ENCODE measurements around the gene ATP10B. TPM values are rescaled to one million over a fixed set of nuclear protein-coding genes. Genes with fewer than 3 reads are reported as not detected.

ATP10B gene
- total RNA-seq, 2 donors from 2014 or later = 1.3 to 2.1 TPM

GRCh38 chr5:160749682-160750081, 102.3 kb downstream of the ATP10B start:
- DNase-seq = no peak
- no peaks in the 10 kb centered on the region for H3K9me3 ChIP-seq
- H3K4me1 ChIP-seq = no peaks in the 10 kb centered on the region
- H3K4me3 ChIP-seq = no peak overlapping the region
- WGBS, 2 donors = 80 to 82% methylated on average over 5 of the region's 5 CpGs
- intact Hi-C loops (cut with DNase I) = no loop called here
- ATAC-seq = no peak
- TF ChIP-seq, protein P1, sequence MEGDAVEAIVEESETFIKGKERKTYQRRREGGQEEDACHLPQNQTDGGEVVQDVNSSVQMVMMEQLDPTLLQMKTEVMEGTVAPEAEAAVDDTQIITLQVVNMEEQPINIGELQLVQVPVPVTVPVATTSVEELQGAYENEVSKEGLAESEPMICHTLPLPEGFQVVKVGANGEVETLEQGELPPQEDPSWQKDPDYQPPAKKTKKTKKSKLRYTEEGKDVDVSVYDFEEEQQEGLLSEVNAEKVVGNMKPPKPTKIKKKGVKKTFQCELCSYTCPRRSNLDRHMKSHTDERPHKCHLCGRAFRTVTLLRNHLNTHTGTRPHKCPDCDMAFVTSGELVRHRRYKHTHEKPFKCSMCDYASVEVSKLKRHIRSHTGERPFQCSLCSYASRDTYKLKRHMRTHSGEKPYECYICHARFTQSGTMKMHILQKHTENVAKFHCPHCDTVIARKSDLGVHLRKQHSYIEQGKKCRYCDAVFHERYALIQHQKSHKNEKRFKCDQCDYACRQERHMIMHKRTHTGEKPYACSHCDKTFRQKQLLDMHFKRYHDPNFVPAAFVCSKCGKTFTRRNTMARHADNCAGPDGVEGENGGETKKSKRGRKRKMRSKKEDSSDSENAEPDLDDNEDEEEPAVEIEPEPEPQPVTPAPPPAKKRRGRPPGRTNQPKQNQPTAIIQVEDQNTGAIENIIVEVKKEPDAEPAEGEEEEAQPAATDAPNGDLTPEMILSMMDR (IDR thresholded peaks at IDR 0.05) = no peak
- TF ChIP-seq POLR2A (IDR thresholded peaks at IDR 0.05) = no peak
- H3K36me3 ChIP-seq (replicated peaks in 1 of 2; ENCODE audit: insufficient read depth in 1 of 2, low read depth in 2 of 2) = no peaks in the 10 kb centered on the region
- no peaks in the 10 kb centered on the region for H3K27me3 ChIP-seq
- no peak overlapping the region for H3K27ac ChIP-seq

DNA sequence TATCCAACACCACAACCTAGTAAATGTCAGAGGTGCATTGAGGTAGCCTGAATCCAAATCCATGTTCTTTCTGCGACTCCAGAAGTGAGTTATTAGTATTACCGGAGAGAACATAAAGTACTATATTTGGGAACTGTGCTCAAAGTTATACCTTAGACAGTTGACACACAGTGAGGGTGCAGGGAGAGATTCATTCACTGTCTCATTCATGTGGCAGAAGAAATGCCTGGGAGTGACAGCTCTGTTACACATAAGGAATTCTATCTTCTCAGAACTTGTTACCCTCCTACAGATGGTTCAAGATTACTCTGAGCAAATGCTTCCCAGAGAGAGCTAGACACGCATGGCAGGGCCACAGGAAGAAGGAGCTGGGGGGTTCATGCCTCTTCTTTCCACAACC, 103.0 kb downstream of the ATP10B start:
- H3K27ac ChIP-seq = no peak overlapping the region
- H3K4me1 ChIP-seq = no peaks in the 10 kb centered on the region
- no peak for ATAC-seq
- H3K9me3 ChIP-seq = no peaks in the 10 kb centered on the region
- H3K4me3 ChIP-seq = no peak overlapping the region
- DNase-seq = no peak
- H3K36me3 ChIP-seq (replicated peaks in 1 of 2; ENCODE audit: insufficient read depth in 1 of 2, low read depth in 2 of 2) = no peaks in the 10 kb centered on the region
- TF ChIP-seq, protein P1 (IDR thresholded peaks at IDR 0.05) = no peak
- TF ChIP-seq POLR2A (IDR thresholded peaks at IDR 0.05) = no peak
- intact Hi-C loops (cut with DNase I) = no loop called here
- WGBS, 2 donors = 91 to 93% methylated on average over 3 of the region's 3 CpGs
- no peaks in the 10 kb centered on the region for H3K27me3 ChIP-seq

- Histone ChIP-seq H3K4me3 (no peak overlapping the region), H3K4me1 (no peaks in the 10 kb centered on the region), H3K27me3 (no peaks in the 10 kb centered on the region), H3K36me3 (replicated peaks in 1 of 2; ENCODE audit: insufficient read depth in 1 of 2, low read depth in 2 of 2) (no peaks in the 10 kb centered on the region), H3K27ac (no peak overlapping the region), H3K9me3 (no peaks in the 10 kb centered on the region)
- ATAC-seq (no peak), DNase-seq (no peak)
- TF ChIP-seq POLR2A (IDR thresholded peaks at IDR 0.05) = no peak
- TF ChIP-seq, protein P1 (IDR thresholded peaks at IDR 0.05) = no peak
- WGBS, 2 donors = 65 to 76% methylated on average over 10 of the region's 10 CpGs
- intact Hi-C loops (cut with DNase I) = no loop called here
These were observed 104.0 kb downstream of the ATP10B start for GRCh38 chr5:160747987-160748386.

DNA sequence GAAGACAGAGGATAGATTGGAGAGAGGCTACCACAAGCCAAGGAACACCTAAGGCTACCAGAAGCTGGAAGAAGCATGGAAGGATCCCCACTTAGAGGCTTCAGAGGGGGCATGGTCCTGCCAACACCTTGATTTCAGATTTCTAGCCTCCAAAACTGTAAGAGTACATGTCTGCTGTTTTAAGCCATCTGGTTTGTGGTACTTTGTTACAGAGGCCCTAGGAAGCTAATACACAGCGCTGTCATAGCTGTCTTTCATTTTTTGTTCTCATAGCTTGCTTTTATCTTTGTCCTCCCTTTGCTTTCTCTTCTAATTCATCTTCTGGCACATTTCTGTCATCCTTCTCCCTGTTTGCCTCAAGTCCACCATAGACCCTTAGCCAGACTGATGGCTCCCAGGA, 104.5 kb downstream of the ATP10B start:
- intact Hi-C loops (cut with DNase I) = no loop called here
- no peak for DNase-seq
- TF ChIP-seq, protein P1 (IDR thresholded peaks at IDR 0.05) = no peak
- no peak for TF ChIP-seq POLR2A (IDR thresholded peaks at IDR 0.05)
- WGBS, 2 donors = 100% methylated on average over 1 of the region's 1 CpG
- no peaks in the 10 kb centered on the region for H3K4me1 ChIP-seq
- H3K27ac ChIP-seq = no peak overlapping the region
- no peak overlapping the region for H3K4me3 ChIP-seq
- no peaks in the 10 kb centered on the region for H3K27me3 ChIP-seq
- no peak for ATAC-seq
- no peaks in the 10 kb centered on the region for H3K9me3 ChIP-seq
- H3K36me3 ChIP-seq (replicated peaks in 1 of 2; ENCODE audit: insufficient read depth in 1 of 2, low read depth in 2 of 2) = no peaks in the 10 kb centered on the region

DNA sequence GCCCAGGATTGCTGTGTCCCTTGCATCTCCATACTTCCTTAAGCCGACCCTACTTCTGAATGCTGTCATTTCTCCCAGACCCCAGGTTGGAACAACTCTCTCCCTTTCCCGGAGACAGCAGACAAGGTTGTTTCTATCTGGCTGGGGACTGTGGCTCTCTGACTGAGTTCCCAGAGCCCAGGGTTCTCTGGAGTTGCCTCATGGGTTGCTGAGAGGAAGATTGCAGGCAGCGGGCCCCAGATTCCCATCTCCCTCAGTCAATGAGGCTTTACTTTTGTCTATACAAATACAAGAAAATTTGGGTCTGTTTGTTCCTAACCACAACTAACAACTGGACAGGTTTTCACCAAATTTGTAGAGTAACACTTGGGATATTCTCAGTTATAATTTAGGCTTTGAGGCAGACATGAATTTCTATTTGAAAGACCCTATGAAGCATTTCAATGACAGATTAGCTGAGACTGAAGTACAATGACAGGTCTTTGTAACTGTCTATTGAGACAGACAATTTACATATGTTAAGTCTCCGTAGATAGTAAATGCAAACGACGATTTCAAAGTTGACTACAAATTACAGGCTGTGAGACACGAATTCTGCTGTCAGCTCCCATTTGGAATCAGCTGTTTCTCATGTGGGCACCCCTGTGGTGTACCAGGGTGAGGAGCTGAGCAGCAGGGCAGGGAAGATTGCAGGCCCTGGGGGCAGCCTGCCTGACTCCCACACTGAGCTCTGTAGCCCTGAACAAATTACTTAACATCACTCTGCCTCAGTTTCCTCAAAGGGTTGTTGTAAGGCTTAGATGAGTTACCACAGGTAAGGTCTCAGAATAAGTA, 107.5 kb downstream of the ATP10B start:
- DNase-seq = no peak
- TF ChIP-seq POLR2A (IDR thresholded peaks at IDR 0.05) = no peak
- TF ChIP-seq, protein P1 (IDR thresholded peaks at IDR 0.05) = no peak
- H3K9me3 ChIP-seq = no peaks in the 10 kb centered on the region
- ATAC-seq = no peak
- H3K36me3 ChIP-seq (replicated peaks in 1 of 2; ENCODE audit: insufficient read depth in 1 of 2, low read depth in 2 of 2) = no peaks in the 10 kb centered on the region
- H3K27ac ChIP-seq = no peak overlapping the region
- WGBS, 2 donors = 71 to 72% methylated on average over 7 of the region's 7 CpGs
- H3K27me3 ChIP-seq = no peaks in the 10 kb centered on the region
- no peaks in the 10 kb centered on the region for H3K4me1 ChIP-seq
- intact Hi-C loops (cut with DNase I) = no loop called here
- no peak overlapping the region for H3K4me3 ChIP-seq
